ENCODE measurements around the gene SIDT1.

GRCh38 chr3:113585720-113586119 is 53.4 kb downstream of the SIDT1 start:
- TF ChIP-seq CTCF (IDR thresholded peaks at IDR 0.05) (no peak), EZH2 (IDR thresholded peaks at IDR 0.05; ENCODE audit: borderline replicate concordance, insufficient read depth, low read depth, low read length, poor library complexity, severe bottlenecking) (no peak)
